T-helper 2 cell treated with Interferon-gamma antibody and Interleukin-4, amounts not matched to agents 5 μg/mL and 100 μg/mL, for 36 hours (primary cell): ENCODE results near the gene OTUD7B.

Source experiments
- DNase-seq: peaks from one replicate; pipeline ENCODE4 v3.0.0; 2021; ENCODE audit warnings: low spot score
- H3K27ac Mint-ChIP-seq: one replicate; pipeline ENCODE4 v1.8.0; 2021; ENCODE audit warnings: mild to moderate bottlenecking, mixed read lengths
- H3K27me3 Mint-ChIP-seq: one replicate; pipeline ENCODE4 v1.8.0; 2021; ENCODE audit warnings: low read depth, mixed read lengths
- H3K36me3 Mint-ChIP-seq: one replicate; pipeline ENCODE4 v1.8.0; 2021; ENCODE audit warnings: low read depth, mixed read lengths
- H3K4me1 Mint-ChIP-seq: one replicate; pipeline ENCODE4 v1.8.0; 2021; ENCODE audit warnings: low read depth, mixed read lengths
- H3K4me3 Mint-ChIP-seq: one replicate; pipeline ENCODE4 v1.8.0; 2022; ENCODE audit warnings: mild to moderate bottlenecking, moderate library complexity, mixed read lengths
- H3K9me3 Mint-ChIP-seq: one replicate; pipeline ENCODE4 v1.8.0; 2021; ENCODE audit warnings: mixed read lengths

Gene OTUD7B

GRCh38 chr1:149906570-149907075 is 103.9 kb downstream of the OTUD7B start:
- H3K27me3 Mint-ChIP-seq, result no peaks in the 10 kb centered on the region
- peaks cover 41% of the 10 kb centered on the region for H3K36me3 Mint-ChIP-seq
- no peak for DNase-seq
- peaks cover 6% of the 10 kb centered on the region for H3K4me1 Mint-ChIP-seq
- H3K27ac Mint-ChIP-seq, result no peak overlapping the region
- H3K4me3 Mint-ChIP-seq, result no peak overlapping the region
- no peaks in the 10 kb centered on the region for H3K9me3 Mint-ChIP-seq

GRCh38 chr1:149903836-149904491 is 106.6 kb downstream of the OTUD7B start:
- Mint-ChIP-seq H3K4me1 (peaks cover 17% of the 10 kb centered on the region), H3K36me3 (peaks cover 38% of the 10 kb centered on the region), H3K9me3 (peaks cover 3% of the 10 kb centered on the region), H3K4me3 (no peak overlapping the region), H3K27ac (no peak overlapping the region), H3K27me3 (no peaks in the 10 kb centered on the region)
- no peak for DNase-seq

GRCh38 chr1:149899460-149900284 is 110.9 kb downstream of the OTUD7B start, which contains the start of gene BOLA1:
Gene BOLA1 (plus strand): TSS chr1:149899568. CDS start chr1:149900060, 492 bp downstream.
- H3K27ac Mint-ChIP-seq, result peak within 1 kb of the TSS; percentile 87
- peaks cover 3% of the 10 kb centered on the region for H3K9me3 Mint-ChIP-seq
- peak; percentile 84 for DNase-seq
- peaks cover 17% of the 10 kb centered on the region for H3K36me3 Mint-ChIP-seq
- no peaks in the 10 kb centered on the region for H3K27me3 Mint-ChIP-seq
- peaks cover 20% of the 10 kb centered on the region for H3K4me1 Mint-ChIP-seq
- H3K4me3 Mint-ChIP-seq, result peak within 1 kb of the TSS; percentile 83

GRCh38 chr1:149896575-149896974 is 114.0 kb downstream of the OTUD7B start:
- no peak overlapping the region for H3K4me3 Mint-ChIP-seq
- no peaks in the 10 kb centered on the region for H3K27me3 Mint-ChIP-seq
- DNase-seq, result no peak
- peaks cover 3% of the 10 kb centered on the region for H3K9me3 Mint-ChIP-seq
- peaks cover 5% of the 10 kb centered on the region for H3K36me3 Mint-ChIP-seq
- H3K27ac Mint-ChIP-seq, result no peak overlapping the region
- peaks cover 15% of the 10 kb centered on the region for H3K4me1 Mint-ChIP-seq

- Mint-ChIP-seq H3K4me1 (peaks cover 6% of the 10 kb centered on the region), H3K9me3 (no peaks in the 10 kb centered on the region), H3K27me3 (no peaks in the 10 kb centered on the region), H3K27ac (no peak overlapping the region), H3K4me3 (no peak overlapping the region), H3K36me3 (no peaks in the 10 kb centered on the region)
- no peak for DNase-seq
Measured at GRCh38 chr1:149888999-149889289, 121.6 kb downstream of the OTUD7B start.

- Mint-ChIP-seq H3K9me3 (no peaks in the 10 kb centered on the region), H3K4me1 (peaks cover 6% of the 10 kb centered on the region), H3K36me3 (no peaks in the 10 kb centered on the region), H3K27ac (no peak overlapping the region), H3K27me3 (no peaks in the 10 kb centered on the region), H3K4me3 (no peak overlapping the region)
- peak; percentile 75 for DNase-seq
Measured at GRCh38 chr1:149888247-149888998, 122.1 kb downstream of the OTUD7B start.
